GM23338 (cell line): Measurements from ENCODE around the gene XXYLT1. TPM values are rescaled to one million over a fixed set of nuclear protein-coding genes. Genes with fewer than 3 reads are reported as not detected.

Experiments
- ATAC-seq: fragments of 200-7000 bp; cut with Tn5 transposase; 3 replicates; pipeline ENCODE4 v1.9.1; 2020
- DNase-seq: peaks from one replicate; pipeline ENCODE4 v3.0.0-alpha.2; 2015; ENCODE audit warnings: low spot score
- H2AFZ ChIP-seq: fragments of 200-600 bp; sonication (generic); 2 replicates; pipeline ENCODE4 v1.8.0; 2016; ENCODE audit warnings: antibody characterized with exemption, mild to moderate bottlenecking, moderate library complexity
- H3F3A ChIP-seq: fragments of 200-600 bp; sonication (generic); replicated peaks from 2 replicates; pipeline ENCODE4 v1.8.0; 2017; ENCODE audit warnings: antibody characterized with exemption, mixed run types, low read depth
- H3K27ac ChIP-seq: fragments of 200-600 bp; sonication (generic); 2 replicates; pipeline ENCODE4 v1.6.1; 2016; ENCODE audit warnings: low read depth
- H3K27me3 ChIP-seq: fragments of 200-600 bp; sonication (generic); 2 replicates; pipeline ENCODE4 v1.8.0; 2016; ENCODE audit warnings: mild to moderate bottlenecking, mixed run types, moderate library complexity; ENCODE audit not compliant: insufficient read depth
- H3K36me3 ChIP-seq: fragments of 200-600 bp; sonication (generic); 2 replicates; pipeline ENCODE4 v1.8.0; 2016; ENCODE audit warnings: mild to moderate bottlenecking; ENCODE audit not compliant: insufficient read depth
- H3K4me1 ChIP-seq: fragments of 200-600 bp; sonication (generic); 2 replicates; pipeline ENCODE4 v1.8.0; 2016; ENCODE audit warnings: mild to moderate bottlenecking, moderate library complexity; ENCODE audit not compliant: insufficient read depth
- H3K4me2 ChIP-seq: fragments of 200-600 bp; sonication (generic); 2 replicates; pipeline ENCODE4 v1.7.1; 2017; ENCODE audit warnings: mixed run types
- H3K4me3 ChIP-seq: fragments of 200-600 bp; sonication (generic); 2 replicates; pipeline ENCODE4 v1.6.1; 2016; ENCODE audit warnings: mixed run types
- H3K79me2 ChIP-seq: fragments of 200-600 bp; sonication (generic); replicated peaks from 2 replicates; pipeline ENCODE4 v1.8.0; 2017; ENCODE audit warnings: mild to moderate bottlenecking; ENCODE audit not compliant: insufficient read depth
- H3K9me2 ChIP-seq: fragments of 200-600 bp; sonication (generic); 2 replicates; pipeline ENCODE4 v1.8.0; 2017; ENCODE audit not compliant: insufficient read depth
- H4K20me1 ChIP-seq: fragments of 200-600 bp; sonication (generic); replicated peaks from 2 replicates; pipeline ENCODE4 v1.8.0; 2017; ENCODE audit warnings: mild to moderate bottlenecking; ENCODE audit not compliant: insufficient read depth
- H3K27ac Mint-ChIP-seq: 2 replicates; pipeline ENCODE4 v1.8.0; 2020; ENCODE audit warnings: inconsistent platforms, mild to moderate bottlenecking, moderate library complexity, mixed read lengths
- H3K27me3 Mint-ChIP-seq: 3 replicates; pipeline ENCODE4 v1.8.0; 2022; ENCODE audit warnings: low read depth, mild to moderate bottlenecking, moderate library complexity, mixed read lengths, inconsistent platforms; ENCODE audit not compliant: insufficient read depth, poor library complexity
- H3K36me3 Mint-ChIP-seq: 3 replicates; pipeline ENCODE4 v1.8.0; 2021; ENCODE audit warnings: low read depth, mild to moderate bottlenecking, inconsistent platforms, moderate library complexity, mixed read lengths
- H3K4me1 Mint-ChIP-seq: 3 replicates; pipeline ENCODE4 v1.8.0; 2020; ENCODE audit warnings: mild to moderate bottlenecking, inconsistent platforms, mixed read lengths
- H3K4me3 Mint-ChIP-seq: 3 replicates; pipeline ENCODE4 v1.8.0; 2021; ENCODE audit warnings: moderate library complexity, mild to moderate bottlenecking, inconsistent platforms, mixed read lengths
- H3K9me3 Mint-ChIP-seq: 3 replicates; pipeline ENCODE4 v1.8.0; 2020; ENCODE audit warnings: moderate library complexity, mild to moderate bottlenecking, inconsistent platforms, mixed read lengths
- CREB1 ChIP-seq: fragments of 250-450 bp; sonication (Bioruptor Pico); IDR thresholded peaks from 2 replicates; pipeline ENCODE4 v1.5.0; 2020; ENCODE audit warnings: low read depth, mild to moderate bottlenecking, moderate library complexity
- EZH2 ChIP-seq: fragments of 200-600 bp; sonication (generic); IDR thresholded peaks from one replicate; pipeline ENCODE4 v1.8.0; 2017; ENCODE audit warnings: antibody characterized with exemption, mild to moderate bottlenecking, low read depth; ENCODE audit not compliant: unreplicated experiment
- EZH2phosphoT487 ChIP-seq: fragments of 200-600 bp; sonication (generic); IDR thresholded peaks from one replicate; pipeline ENCODE4 v1.8.1; 2018; ENCODE audit warnings: antibody characterized with exemption; ENCODE audit not compliant: unreplicated experiment
- NANOG ChIP-seq: IDR thresholded peaks from 2 replicates; pipeline ENCODE4 v1.6.1; 2016; ENCODE audit warnings: antibody characterized with exemption, borderline replicate concordance
- ZNF114 ChIP-seq: fragments of 250-450 bp; sonication (Bioruptor Pico); IDR thresholded peaks from 2 replicates; pipeline ENCODE4 v1.5.0; 2020; ENCODE audit warnings: mild to moderate bottlenecking, moderate library complexity
- ZNF331 ChIP-seq: fragments of 250-450 bp; sonication (Bioruptor Pico); IDR thresholded peaks from 2 replicates; pipeline ENCODE4 v1.5.0; 2020; ENCODE audit warnings: low read depth, mild to moderate bottlenecking, moderate library complexity
- ZNF462 ChIP-seq: fragments of 250-450 bp; sonication (Bioruptor Pico); IDR thresholded peaks from 2 replicates; pipeline ENCODE4 v1.5.0; 2020; ENCODE audit warnings: mild to moderate bottlenecking, moderate library complexity
- polyA plus RNA-seq: library from polyadenylated mRNA; unstranded; fragments of >200 nt; fragmentation: Nextera tagmentation; extraction: Ambion mirVana; gene quantifications from 2 replicates; pipeline ENCODE4 v1.2.1, GENCODE V29; 2016
- total RNA-seq: library from RNA; depleted of rRNA; stranded (reverse); fragments of >200 nt; shearing (Covaris generic); gene quantifications from 2 replicates; pipeline ENCODE4 v1.2.3, GENCODE V29; 2014
- TF ChIP-seq, protein P1 (sequence below): IDR thresholded peaks from one replicate; pipeline ENCODE4 v1.6.1; 2018; ENCODE audit warnings: antibody characterized with exemption; ENCODE audit not compliant: unreplicated experiment

Gene XXYLT1
- total and polyA plus RNA-seq, 2 experiments from 2014 or later = 13.5 to 34.8 TPM

DNA sequence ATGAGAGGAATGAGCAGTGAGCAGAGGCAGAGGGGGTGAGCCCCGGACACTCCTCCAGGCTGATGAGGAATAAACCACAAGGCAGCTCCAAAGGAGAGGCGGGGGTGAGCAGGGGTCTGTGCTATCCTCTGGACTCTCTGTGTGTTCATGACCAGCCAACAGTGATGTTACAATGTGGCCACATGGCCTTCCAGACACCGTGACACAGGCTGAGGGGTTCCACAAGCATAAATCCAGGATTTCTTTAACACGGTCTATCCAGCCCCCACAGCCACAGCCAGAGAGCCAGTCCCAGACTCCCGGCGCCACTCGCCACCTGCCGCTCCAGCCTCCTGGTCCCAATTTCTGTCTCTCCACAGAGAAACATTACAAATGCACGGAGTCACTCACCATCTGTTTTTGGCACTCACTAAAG, 24.4 kb downstream of the XXYLT1 start (continued):
- TF ChIP-seq ZNF462 (CRISPR knock-in tag) (no peak), EZH2phosphoT487 (no peak), ZNF331 (no peak), ZNF114 (no peak)
- TF ChIP-seq, protein P1, sequence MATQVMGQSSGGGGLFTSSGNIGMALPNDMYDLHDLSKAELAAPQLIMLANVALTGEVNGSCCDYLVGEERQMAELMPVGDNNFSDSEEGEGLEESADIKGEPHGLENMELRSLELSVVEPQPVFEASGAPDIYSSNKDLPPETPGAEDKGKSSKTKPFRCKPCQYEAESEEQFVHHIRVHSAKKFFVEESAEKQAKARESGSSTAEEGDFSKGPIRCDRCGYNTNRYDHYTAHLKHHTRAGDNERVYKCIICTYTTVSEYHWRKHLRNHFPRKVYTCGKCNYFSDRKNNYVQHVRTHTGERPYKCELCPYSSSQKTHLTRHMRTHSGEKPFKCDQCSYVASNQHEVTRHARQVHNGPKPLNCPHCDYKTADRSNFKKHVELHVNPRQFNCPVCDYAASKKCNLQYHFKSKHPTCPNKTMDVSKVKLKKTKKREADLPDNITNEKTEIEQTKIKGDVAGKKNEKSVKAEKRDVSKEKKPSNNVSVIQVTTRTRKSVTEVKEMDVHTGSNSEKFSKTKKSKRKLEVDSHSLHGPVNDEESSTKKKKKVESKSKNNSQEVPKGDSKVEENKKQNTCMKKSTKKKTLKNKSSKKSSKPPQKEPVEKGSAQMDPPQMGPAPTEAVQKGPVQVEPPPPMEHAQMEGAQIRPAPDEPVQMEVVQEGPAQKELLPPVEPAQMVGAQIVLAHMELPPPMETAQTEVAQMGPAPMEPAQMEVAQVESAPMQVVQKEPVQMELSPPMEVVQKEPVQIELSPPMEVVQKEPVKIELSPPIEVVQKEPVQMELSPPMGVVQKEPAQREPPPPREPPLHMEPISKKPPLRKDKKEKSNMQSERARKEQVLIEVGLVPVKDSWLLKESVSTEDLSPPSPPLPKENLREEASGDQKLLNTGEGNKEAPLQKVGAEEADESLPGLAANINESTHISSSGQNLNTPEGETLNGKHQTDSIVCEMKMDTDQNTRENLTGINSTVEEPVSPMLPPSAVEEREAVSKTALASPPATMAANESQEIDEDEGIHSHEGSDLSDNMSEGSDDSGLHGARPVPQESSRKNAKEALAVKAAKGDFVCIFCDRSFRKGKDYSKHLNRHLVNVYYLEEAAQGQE = no peak

GRCh38 chr3:195245531-195245951, 25.4 kb downstream of the XXYLT1 start:
- H3K9me3 Mint-ChIP-seq = no peaks in the 10 kb centered on the region
- H3F3A ChIP-seq = no peaks in the 10 kb centered on the region
- DNase-seq (no peak), ATAC-seq (no peak)
- peaks cover 32% of the 10 kb centered on the region for H3K36me3 Mint-ChIP-seq
- H3K4me3 Mint-ChIP-seq = no peak overlapping the region
- no peak overlapping the region for H3K4me2 ChIP-seq
- peaks cover 83% of the 10 kb centered on the region for H3K79me2 ChIP-seq
- peaks cover 27% of the 10 kb centered on the region for H3K4me1 Mint-ChIP-seq
- peaks cover 6% of the 10 kb centered on the region; the same call in 1 of the 2 replicates for H3K4me1 ChIP-seq
- no peaks in the 10 kb centered on the region; the same call in none of the 2 replicates for H4K20me1 ChIP-seq
- H3K9me2 ChIP-seq = no peaks in the 10 kb centered on the region
- no peak overlapping the region for H3K27ac ChIP-seq
- H3K27me3 Mint-ChIP-seq = peaks cover 3% of the 10 kb centered on the region
- no peaks in the 10 kb centered on the region for H3K36me3 ChIP-seq
- H3K27ac Mint-ChIP-seq = no peak overlapping the region; the same call in 1 of the 2 replicates
- H2AFZ ChIP-seq = no peak overlapping the region
- H3K27me3 ChIP-seq = no peaks in the 10 kb centered on the region
- no peak overlapping the region for H3K4me3 ChIP-seq
- TF ChIP-seq EZH2 (no peak), NANOG (no peak), ZNF331 (no peak), CREB1 (CRISPR knock-in tag) (no peak), ZNF114 (no peak)
